22Rv1 (cell line): Measurements from ENCODE around the gene CPLX1.

Source experiments
- ZFX ChIP-seq: fragments of 450-650 bp; IDR thresholded peaks from 2 replicates; pipeline ENCODE4 v1.6.1; 2017; ENCODE audit warnings: antibody characterized with exemption, borderline replicate concordance
- TF ChIP-seq, protein P1 (sequence below): fragments of 450-650 bp; IDR thresholded peaks from 2 replicates; pipeline ENCODE4 v1.5.1; 2017; ENCODE audit warnings: mild to moderate bottlenecking

DNA sequence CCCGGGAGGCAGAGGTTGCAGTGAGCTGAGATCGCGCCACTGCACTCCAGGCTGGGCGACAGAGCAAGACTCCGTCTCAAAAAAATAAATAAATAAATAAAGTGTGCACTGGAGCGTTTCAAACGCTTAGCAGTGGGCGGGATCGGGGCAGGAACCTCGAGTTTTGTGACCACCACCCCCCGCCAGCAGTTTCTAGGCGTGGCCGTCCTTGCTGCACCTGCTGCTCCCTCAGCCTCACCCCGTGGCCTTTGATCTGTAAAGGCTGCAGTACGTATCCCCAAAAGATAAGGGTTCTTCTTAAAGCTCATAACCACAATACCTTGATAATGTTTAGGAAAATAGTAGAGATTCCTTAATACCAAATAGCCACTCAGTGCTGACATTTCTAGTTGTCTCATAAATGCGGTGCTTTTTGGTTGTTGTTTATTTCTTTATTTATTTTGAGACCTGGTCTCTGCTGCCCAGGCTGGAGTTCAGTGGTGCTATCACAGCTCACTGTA is 87.1 kb downstream of the CPLX1 start:
- TF ChIP-seq, protein P1, sequence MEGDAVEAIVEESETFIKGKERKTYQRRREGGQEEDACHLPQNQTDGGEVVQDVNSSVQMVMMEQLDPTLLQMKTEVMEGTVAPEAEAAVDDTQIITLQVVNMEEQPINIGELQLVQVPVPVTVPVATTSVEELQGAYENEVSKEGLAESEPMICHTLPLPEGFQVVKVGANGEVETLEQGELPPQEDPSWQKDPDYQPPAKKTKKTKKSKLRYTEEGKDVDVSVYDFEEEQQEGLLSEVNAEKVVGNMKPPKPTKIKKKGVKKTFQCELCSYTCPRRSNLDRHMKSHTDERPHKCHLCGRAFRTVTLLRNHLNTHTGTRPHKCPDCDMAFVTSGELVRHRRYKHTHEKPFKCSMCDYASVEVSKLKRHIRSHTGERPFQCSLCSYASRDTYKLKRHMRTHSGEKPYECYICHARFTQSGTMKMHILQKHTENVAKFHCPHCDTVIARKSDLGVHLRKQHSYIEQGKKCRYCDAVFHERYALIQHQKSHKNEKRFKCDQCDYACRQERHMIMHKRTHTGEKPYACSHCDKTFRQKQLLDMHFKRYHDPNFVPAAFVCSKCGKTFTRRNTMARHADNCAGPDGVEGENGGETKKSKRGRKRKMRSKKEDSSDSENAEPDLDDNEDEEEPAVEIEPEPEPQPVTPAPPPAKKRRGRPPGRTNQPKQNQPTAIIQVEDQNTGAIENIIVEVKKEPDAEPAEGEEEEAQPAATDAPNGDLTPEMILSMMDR = no peak
- TF ChIP-seq ZFX = no peak
